ENCODE results near the gene RAP1GDS1. TPM values are rescaled to one million over a fixed set of nuclear protein-coding genes. Genes with fewer than 3 reads are reported as not detected.

Gene RAP1GDS1
- total and polyA plus RNA-seq, 12 donors = 5.9 to 38.1 (median 22.8) TPM

- intact Hi-C loops (cut with DNase I) = no loop called here
- Histone ChIP-seq H3K27me3 (no peaks in the 10 kb centered on the region), H3K27ac (no peak overlapping the region), H3K9me3 (replicated peaks in 1 of 3) (no peaks in the 10 kb centered on the region), H3K4me1 (replicated peaks in 1 of 2) (no peaks in the 10 kb centered on the region), H3K4me3 (no peak overlapping the region), H3K36me3 (replicated peaks in 1 of 2) (no peaks in the 10 kb centered on the region)
- TF ChIP-seq CTCF (IDR thresholded peaks at IDR 0.05) (no peak), POLR2A (IDR thresholded peaks at IDR 0.05) (no peak)
- 73 to 94% (median 89%) methylated on average over 3 of the region's 3 CpGs for WGBS, 4 donors
- no peak for DNase-seq
These were observed 30.2 kb upstream of the RAP1GDS1 start for GRCh38 chr4:98230961-98231360.

- intact Hi-C loops (cut with DNase I) = no loop called here
- DNase-seq = peak in 2 of 7 donors; percentile 2 to 16
- no peaks in the 10 kb centered on the region for H3K27me3 ChIP-seq
- no peak overlapping the region for H3K4me3 ChIP-seq
- no peaks in the 10 kb centered on the region for H3K4me1 ChIP-seq (replicated peaks in 1 of 2)
- no peaks in the 10 kb centered on the region for H3K9me3 ChIP-seq (replicated peaks in 1 of 3)
- TF ChIP-seq CTCF (IDR thresholded peaks at IDR 0.05) = no peak
- TF ChIP-seq POLR2A (IDR thresholded peaks at IDR 0.05) = no peak
- H3K36me3 ChIP-seq (replicated peaks in 1 of 2) = no peaks in the 10 kb centered on the region
- no peak overlapping the region for H3K27ac ChIP-seq
- WGBS, 4 donors = 26 to 40% (median 38%) methylated on average over 3 of the region's 3 CpGs
These were observed 29.0 kb upstream of the RAP1GDS1 start for GRCh38 chr4:98232202-98232601.

GRCh38 chr4:98237204-98237603 lies 24.0 kb upstream of the RAP1GDS1 start:
- Histone ChIP-seq H3K36me3 (replicated peaks in 1 of 2) (no peaks in the 10 kb centered on the region), H3K9me3 (replicated peaks in 1 of 3) (no peaks in the 10 kb centered on the region), H3K4me3 (no peak overlapping the region), H3K27ac (no peak overlapping the region), H3K4me1 (replicated peaks in 1 of 2) (no peaks in the 10 kb centered on the region), H3K27me3 (no peaks in the 10 kb centered on the region)
- no peak for DNase-seq
- no peak for TF ChIP-seq CTCF (IDR thresholded peaks at IDR 0.05)
- intact Hi-C loops (cut with DNase I) = no loop called here
- 84 to 91% (median 88%) methylated on average over 3 of the region's 3 CpGs for WGBS, 4 donors

GRCh38 chr4:98242063-98242462 lies 19.1 kb upstream of the RAP1GDS1 start:
- no peak for DNase-seq
- 85 to 94% (median 92%) methylated on average over 1 of the region's 1 CpG for WGBS, 4 donors

More at GRCh38 chr4:98242063-98242462, 19.1 kb upstream of the RAP1GDS1 start:
- Histone ChIP-seq H3K27me3 (no peaks in the 10 kb centered on the region), H3K4me3 (no peak overlapping the region), H3K9me3 (replicated peaks in 1 of 3) (no peaks in the 10 kb centered on the region), H3K27ac (no peak overlapping the region), H3K4me1 (replicated peaks in 1 of 2) (no peaks in the 10 kb centered on the region), H3K36me3 (replicated peaks in 1 of 2) (no peaks in the 10 kb centered on the region)
- TF ChIP-seq CTCF (IDR thresholded peaks at IDR 0.05) (no peak), POLR2A (IDR thresholded peaks at IDR 0.05) (no peak)
- intact Hi-C loops (cut with DNase I) = no loop called here

Measured in adrenal gland (tissue), 12 donors.